SK-N-MC (cell line): ENCODE data around the gene COQ6.
"Not testable (repeated sequence)": the region's sequence is repeated elsewhere in the genome, so short reads cannot be mapped to it uniquely, and the experiment has no call there.

Experiments used
- DNase-seq: peaks from one replicate; pipeline ENCODE4 v3.0.0-alpha.2; 2011; ENCODE audit warnings: low read depth, low spot score
- H3K27ac ChIP-seq: fragments of 200-600 bp; sonication (generic); 2 replicates; pipeline ENCODE4 v1.5.1; 2016; ENCODE audit warnings: mixed run types
- H3K36me3 ChIP-seq: fragments of 200-600 bp; sonication (generic); 2 replicates; pipeline ENCODE4 v1.6.1; 2017; ENCODE audit warnings: antibody characterized with exemption, low read length, mixed read lengths; ENCODE audit not compliant: insufficient read depth
- H3K4me3 ChIP-seq: fragments of 200-600 bp; sonication (generic); 2 replicates; pipeline ENCODE4 v1.5.1; 2016
- H3K9ac ChIP-seq: fragments of 200-600 bp; sonication (generic); 2 replicates; pipeline ENCODE4 v1.8.0; 2017; ENCODE audit warnings: mixed run types, mixed read lengths; ENCODE audit not compliant: insufficient read length
- H3K9me3 ChIP-seq: fragments of 200-600 bp; sonication (generic); 2 replicates; pipeline ENCODE4 v1.6.1; 2017; ENCODE audit warnings: low read depth, mild to moderate bottlenecking, antibody characterized with exemption, low read length, moderate library complexity, mixed read lengths
- EZH2 ChIP-seq: fragments of 200-600 bp; sonication (generic); IDR thresholded peaks from one replicate; pipeline ENCODE4 v1.6.1; 2017; ENCODE audit warnings: antibody characterized with exemption
- FOXP2 ChIP-seq: optimal IDR thresholded peaks from 2 replicates; pipeline ENCODE3; 2011; ENCODE audit warnings: mild to moderate bottlenecking, moderate library complexity; ENCODE audit not compliant: insufficient read depth; ENCODE audit errors: extremely low read length, control extremely low read depth
- POLR2AphosphoS5 ChIP-seq: IDR thresholded peaks from 2 replicates; pipeline ENCODE4 v1.6.1; 2012; ENCODE audit warnings: mild to moderate bottlenecking, low read depth, low read length, borderline replicate concordance

Gene COQ6

GRCh38 chr14:73995977-73996378 lies 45.9 kb downstream of the COQ6 start:
- H3K36me3 ChIP-seq = no peaks in the 10 kb centered on the region
- no peak for TF ChIP-seq FOXP2
- no peak for TF ChIP-seq POLR2AphosphoS5
- TF ChIP-seq EZH2 = no peak
- no peak for DNase-seq
- H3K9ac ChIP-seq = no peak overlapping the region
- no peaks in the 10 kb centered on the region for H3K9me3 ChIP-seq
- H3K4me3 ChIP-seq = no peak overlapping the region
- no peak overlapping the region for H3K27ac ChIP-seq

- H3K9me3 ChIP-seq = no peaks in the 10 kb centered on the region
- H3K4me3 ChIP-seq = no peak overlapping the region
- H3K27ac ChIP-seq = no peak overlapping the region
- DNase-seq = no peak
- H3K36me3 ChIP-seq = no peaks in the 10 kb centered on the region
- H3K9ac ChIP-seq = no peak overlapping the region
- TF ChIP-seq POLR2AphosphoS5 = no peak
- TF ChIP-seq EZH2 = no peak
- no peak for TF ChIP-seq FOXP2
Measured at GRCh38 chr14:73996731-73997107, 46.6 kb downstream of the COQ6 start.

GRCh38 chr14:73997108-73997943 lies 47.2 kb downstream of the COQ6 start:
- TF ChIP-seq FOXP2 = no peak
- TF ChIP-seq POLR2AphosphoS5 = no peak
- TF ChIP-seq EZH2 = no peak
- Histone ChIP-seq H3K4me3 (no peak overlapping the region), H3K36me3 (no peaks in the 10 kb centered on the region), H3K9me3 (no peaks in the 10 kb centered on the region), H3K9ac (no peak overlapping the region), H3K27ac (no peak overlapping the region)
- no peak for DNase-seq

- no peak overlapping the region for H3K27ac ChIP-seq
- no peaks in the 10 kb centered on the region for H3K36me3 ChIP-seq
- H3K9me3 ChIP-seq = no peaks in the 10 kb centered on the region
- TF ChIP-seq FOXP2 (no peak), EZH2 (no peak), POLR2AphosphoS5 (no peak)
- no peak for DNase-seq
- no peak overlapping the region for H3K4me3 ChIP-seq
- H3K9ac ChIP-seq = no peak overlapping the region
Measured at GRCh38 chr14:73997944-73998447, 47.9 kb downstream of the COQ6 start.

DNA sequence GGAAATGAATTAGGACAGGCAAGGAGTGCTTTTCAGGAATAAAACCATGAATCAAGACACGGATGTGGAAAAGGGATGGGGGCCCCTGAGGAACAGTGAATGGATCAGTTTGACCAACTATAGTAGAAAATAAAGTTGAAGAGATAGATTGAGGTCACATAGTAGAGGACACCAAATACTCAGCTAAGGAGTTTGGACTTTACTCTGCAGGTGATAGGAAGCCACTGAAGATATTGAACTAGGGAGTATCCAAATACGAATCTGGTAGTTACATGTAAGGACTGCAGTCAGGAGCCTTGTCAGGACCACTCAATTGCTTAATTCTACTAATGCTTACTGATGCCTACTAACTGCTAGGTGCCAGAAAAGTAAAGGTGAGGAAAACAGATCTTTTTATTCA lies 48.6 kb downstream of the COQ6 start:
- H3K9me3 ChIP-seq = no peaks in the 10 kb centered on the region

GRCh38 chr14:74005664-74006063 lies 55.6 kb downstream of the COQ6 start:
- not testable (repeated sequence) for H3K4me3 ChIP-seq, H3K27ac ChIP-seq, H3K9me3 ChIP-seq, H3K36me3 ChIP-seq, H3K9ac ChIP-seq, DNase-seq

More for the DNA sequence above, 48.6 kb downstream of the COQ6 start:
- no peak for TF ChIP-seq EZH2
- no peak for TF ChIP-seq FOXP2
- no peak for TF ChIP-seq POLR2AphosphoS5
- H3K27ac ChIP-seq = no peak overlapping the region
- H3K4me3 ChIP-seq = no peak overlapping the region
- H3K36me3 ChIP-seq = no peaks in the 10 kb centered on the region
- H3K9ac ChIP-seq = no peak overlapping the region
- no peak for DNase-seq

DNA sequence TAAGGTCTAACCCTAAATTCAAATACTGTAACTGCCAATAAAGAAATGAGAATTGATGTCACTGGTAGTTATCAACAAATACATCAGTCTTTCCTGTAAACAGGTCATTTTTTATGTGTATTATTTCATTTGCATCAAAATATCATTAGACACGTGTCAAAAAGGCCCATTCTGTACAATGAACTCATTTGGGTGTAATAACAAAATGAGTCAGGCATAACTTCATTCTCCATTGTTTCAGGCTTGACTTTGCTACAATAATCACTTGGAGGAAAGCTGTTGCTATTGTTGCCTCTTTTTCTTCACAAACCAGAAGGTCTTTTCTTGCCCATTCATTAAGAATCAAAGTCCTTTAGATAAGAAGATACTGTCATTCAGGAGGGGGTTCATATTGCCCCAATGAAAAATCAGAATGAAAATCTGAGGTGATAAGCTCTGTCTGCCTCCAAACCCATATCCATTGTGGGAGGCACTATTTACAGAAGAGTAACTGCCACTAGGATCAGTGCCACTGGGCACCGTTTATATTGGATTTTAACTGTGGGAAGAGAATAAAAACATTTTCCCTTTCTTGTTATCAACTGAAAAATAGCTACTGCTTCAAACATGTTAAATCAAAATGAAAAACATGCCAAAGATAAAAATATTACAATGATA lies 58.9 kb downstream of the COQ6 start:
- Histone ChIP-seq H3K9me3 (no peaks in the 10 kb centered on the region), H3K27ac (no peak overlapping the region), H3K9ac (no peak overlapping the region), H3K4me3 (no peak overlapping the region), H3K36me3 (peaks cover 6% of the 10 kb centered on the region; the same call in 1 of the 2 replicates)
- TF ChIP-seq EZH2 (no peak), FOXP2 (no peak), POLR2AphosphoS5 (no peak)
- no peak for DNase-seq
